Dermis blood vessel endothelial cell (primary cell): ENCODE measurements around the gene KIF13A. TPM values are rescaled to one million over a fixed set of nuclear protein-coding genes. Genes with fewer than 3 reads are reported as not detected.
A peak's percentile ranks its signal among the peaks of the same experiment; 100 is the strongest.
"Not testable (repeated sequence)": the region's sequence is repeated elsewhere in the genome, so short reads cannot be mapped to it uniquely, and the experiment has no call there.

Experiments used
- DNase-seq: peaks from one replicate; pipeline ENCODE4 v3.0.0; 2010
- total RNA-seq: library from RNA; depleted of rRNA; stranded (reverse); fragments of >200 nt; gene quantifications from 2 replicates; pipeline ENCODE4 v1.2.3, GENCODE V29; 2014

KIF13A gene
- total RNA-seq, 1 donor from 2014 or later: 52.4 TPM

GRCh38 chr6:17967668-17968518 is 19.5 kb downstream of the KIF13A start:
- DNase-seq: no peak

- no peak for DNase-seq
These were observed 21.0 kb downstream of the KIF13A start for GRCh38 chr6:17966451-17966850.

- peak; percentile 73 for DNase-seq
These were observed 22.0 kb downstream of the KIF13A start for GRCh38 chr6:17965397-17965796.

- DNase-seq: no peak
These were observed 22.8 kb downstream of the KIF13A start for GRCh38 chr6:17964633-17965032.

GRCh38 chr6:17962436-17963031 is 24.9 kb downstream of the KIF13A start:
- DNase-seq: no peak

- no peak for DNase-seq
These were observed 28.1 kb downstream of the KIF13A start for GRCh38 chr6:17959302-17959701.

- no peak for DNase-seq
These were observed 29.4 kb downstream of the KIF13A start for GRCh38 chr6:17957904-17958620.

- DNase-seq: no peak
These were observed 29.9 kb downstream of the KIF13A start for GRCh38 chr6:17957498-17957897.

- no peak for DNase-seq
These were observed 30.3 kb downstream of the KIF13A start for GRCh38 chr6:17957086-17957485.

- no peak for DNase-seq
These were observed 37.3 kb downstream of the KIF13A start for GRCh38 chr6:17950095-17950494.

- no peak for DNase-seq
These were observed 38.3 kb downstream of the KIF13A start for GRCh38 chr6:17949168-17949567.

GRCh38 chr6:17948725-17949124 is 38.7 kb downstream of the KIF13A start:
- DNase-seq: no peak

GRCh38 chr6:17947574-17947973 is 39.9 kb downstream of the KIF13A start:
- not testable (repeated sequence) for DNase-seq

GRCh38 chr6:17945575-17945974 is 41.9 kb downstream of the KIF13A start:
- DNase-seq: no peak

GRCh38 chr6:17945111-17945510 is 42.3 kb downstream of the KIF13A start:
- DNase-seq: peak; percentile 74

GRCh38 chr6:17941318-17941717 is 46.1 kb downstream of the KIF13A start:
- DNase-seq: no peak

GRCh38 chr6:17940151-17940792 is 47.2 kb downstream of the KIF13A start:
- DNase-seq: no peak

- no peak for DNase-seq
These were observed 48.5 kb downstream of the KIF13A start for GRCh38 chr6:17938901-17939300.

- no peak for DNase-seq
These were observed 52.0 kb downstream of the KIF13A start for GRCh38 chr6:17935188-17936149.

- DNase-seq: no peak
These were observed 53.7 kb downstream of the KIF13A start for GRCh38 chr6:17933716-17934115.

- peak; percentile 53 for DNase-seq
These were observed 55.0 kb downstream of the KIF13A start for GRCh38 chr6:17932330-17932852.

GRCh38 chr6:17931227-17931626 is 56.2 kb downstream of the KIF13A start:
- no peak for DNase-seq
